HepG2 (cell line): ENCODE data around the gene PTPRD. TPM values are rescaled to one million over a fixed set of nuclear protein-coding genes. Genes with fewer than 3 reads are reported as not detected.

Experiments
- ARID3A ChIP-seq: IDR thresholded peaks from 2 replicates; pipeline ENCODE4 v1.6.1; 2012; ENCODE audit warnings: low read depth, low read length, improper control_type of control experiment
- ARID5B ChIP-seq: IDR thresholded peaks from 2 replicates; pipeline ENCODE4 v1.4.0; 2020; ENCODE audit warnings: mild to moderate bottlenecking, missing genetic modification reagents
- ATF5 ChIP-seq: sonication (generic); formaldehyde crosslinking; IDR thresholded peaks from 2 replicates; pipeline ENCODE4 v1.4.0; 2020; ENCODE audit warnings: mild to moderate bottlenecking, low read depth, missing genetic modification reagents
- FOXA1 ChIP-seq, 2 experiments: fragments of 450-650 bp in 1 of 2; sonication (generic) in 1 of 2; formaldehyde crosslinking in 1 of 2; IDR thresholded peaks; 2 replicates each; pipeline versions ENCODE4 v1.4.0 to v1.6.1; 2016 to 2020; ENCODE audit warnings: missing genetic modification reagents in 1 of 2
- FOXA3 ChIP-seq: IDR thresholded peaks from 2 replicates; pipeline ENCODE4 v1.6.1; 2016; ENCODE audit warnings: missing genetic modification reagents, missing compliant biosample characterization
- FOXP1 ChIP-seq, 2 experiments: fragments of 450-650 bp in 1 of 2; IDR thresholded peaks; 2 replicates each; pipeline ENCODE4 v1.6.1; 2017 to 2018; ENCODE audit warnings: antibody characterized with exemption in 1 of 2
- GATAD2A ChIP-seq: IDR thresholded peaks from 2 replicates; pipeline ENCODE4 v1.6.1; 2016
- HDAC2 ChIP-seq: sonication (generic); formaldehyde crosslinking; IDR thresholded peaks from 2 replicates; pipeline ENCODE4 v1.4.0; 2020; ENCODE audit warnings: missing genetic modification reagents
- KDM6A ChIP-seq: IDR thresholded peaks from 2 replicates; pipeline ENCODE4 v1.6.1; 2016; ENCODE audit warnings: low read depth
- MEIS1 ChIP-seq: sonication (generic); formaldehyde crosslinking; IDR thresholded peaks from 2 replicates; pipeline ENCODE4 v1.9.0; 2021; ENCODE audit warnings: mild to moderate bottlenecking, missing genetic modification reagents, moderate library complexity, borderline replicate concordance
- ONECUT2 ChIP-seq: sonication (generic); formaldehyde crosslinking; IDR thresholded peaks from 2 replicates; pipeline ENCODE4 v1.4.0; 2020; ENCODE audit warnings: missing genetic modification reagents
- RXRB ChIP-seq: IDR thresholded peaks from 2 replicates; pipeline ENCODE4 v1.6.1; 2016; ENCODE audit warnings: borderline replicate concordance, missing genetic modification reagents, missing compliant biosample characterization
- SALL1 ChIP-seq: sonication (generic); formaldehyde crosslinking; IDR thresholded peaks from 2 replicates; pipeline ENCODE4 v1.8.0; 2022; ENCODE audit warnings: mild to moderate bottlenecking, missing genetic modification reagents
- SOX6 ChIP-seq, 2 experiments: fragments of 450-650 bp in 1 of 2; sonication (generic) in 1 of 2; formaldehyde crosslinking in 1 of 2; IDR thresholded peaks; 2 replicates each; pipeline versions ENCODE4 v1.4.0 to v1.6.1; 2017 to 2020; ENCODE audit warnings: antibody characterized with exemption in 1 of 2, mild to moderate bottlenecking in 1 of 2, missing genetic modification reagents in 1 of 2
- SP5 ChIP-seq: IDR thresholded peaks from 2 replicates; pipeline ENCODE4 v1.6.1; 2016; ENCODE audit warnings: low read depth, borderline replicate concordance
- YEATS4 ChIP-seq: sonication (generic); formaldehyde crosslinking; IDR thresholded peaks from 2 replicates; pipeline ENCODE4 v1.4.0; 2020; ENCODE audit warnings: missing genetic modification reagents, borderline replicate concordance
- ZNF317 ChIP-seq: sonication (generic); formaldehyde crosslinking; IDR thresholded peaks from 2 replicates; pipeline ENCODE4 v1.5.0; 2020; ENCODE audit warnings: mild to moderate bottlenecking, missing genetic modification reagents
- ZNF644 ChIP-seq: IDR thresholded peaks from 2 replicates; pipeline ENCODE4 v1.6.1; 2016; ENCODE audit warnings: low read depth
- polyA plus RNA-seq, 8 experiments: library from polyadenylated mRNA; depleted of rRNA in 3 of 8; stranded (reverse) in 7 of 8; unstranded in 1 of 8; fragments of >200 nt; fragmentation: Illumina TruSeq in 4 of 8; extraction: Trizol in 4 of 8; gene quantifications; 2 replicates each; pipeline versions ENCODE4 v1.2.1 to v1.2.3, GENCODE V29; 2011 to 2016; ENCODE audit warnings: low read depth in 4 of 8, missing spikeins in 1 of 8, mixed read lengths in 1 of 8; ENCODE audit not compliant: insufficient read depth in 1 of 8
- total RNA-seq, 5 experiments: library from RNA; depleted of rRNA; stranded (reverse); fragments of >200 nt; fragmentation: Illumina TruSeq; extraction: Trizol; gene quantifications; 2 replicates each; pipeline ENCODE4 v1.2.3, GENCODE V29; 2016; ENCODE audit warnings: low read depth in 1 of 5

Gene PTPRD
- total and polyA plus RNA-seq, 2 of the 13 experiments (the other 11 are each of a cell fraction or from before 2014, with no cell fraction given), result 0.05 TPM; not detected in 1

DNA sequence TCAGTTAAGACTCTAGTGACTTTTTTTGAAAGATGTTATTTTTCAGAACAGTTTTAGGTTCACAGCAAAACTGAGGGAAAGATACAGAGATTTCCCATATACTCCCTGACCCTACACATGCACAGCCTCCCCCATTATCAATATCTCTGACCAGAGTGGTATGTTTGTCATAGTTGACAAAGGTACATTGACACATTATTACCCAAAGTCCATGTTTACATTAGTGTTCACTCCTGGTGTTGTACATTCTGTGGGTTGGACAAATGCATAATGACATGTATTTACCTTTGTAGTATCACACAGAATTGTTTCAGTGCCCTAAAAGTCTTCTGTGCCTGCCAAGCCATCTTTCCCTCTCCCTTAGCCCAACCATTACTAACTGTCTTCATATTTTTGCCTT lies 2342.6 kb downstream of the PTPRD start (continued):
- peak; percentile 73 for TF ChIP-seq ARID3A
- TF ChIP-seq ONECUT2 (CRISPR knock-in tag), result peak; percentile 50; the same call in 1 of the 2 replicates
- peak; percentile 41; the same call in 1 of the 2 replicates for TF ChIP-seq RXRB (CRISPR knock-in tag)
- TF ChIP-seq GATAD2A (CRISPR knock-in tag), result 0 out of 2 replicates have a peak, but pooled peaks have one; percentile 42
- TF ChIP-seq SP5 (CRISPR knock-in tag), result 0 out of 2 replicates have a peak, but pooled peaks have one; percentile 21
- no peak; the same call in 1 of the 2 replicates for TF ChIP-seq SALL1
- TF ChIP-seq ATF5 (CRISPR knock-in tag), result no peak
- peak; percentile 65 for TF ChIP-seq ARID5B (CRISPR knock-in tag)
- no peak for TF ChIP-seq FOXP1 (IDR thresholded peaks at IDR 0.05)
- TF ChIP-seq FOXP1 (CRISPR knock-in tag; IDR thresholded peaks at IDR 0.05), result peak; percentile 58
- TF ChIP-seq ZNF317 (CRISPR knock-in tag), result no peak
- TF ChIP-seq FOXA1 (IDR thresholded peaks at IDR 0.05), result peak; percentile 59; the same call in 1 of the 2 replicates
- TF ChIP-seq FOXA1 (CRISPR knock-in tag; IDR thresholded peaks at IDR 0.05), result peak; percentile 89
- TF ChIP-seq YEATS4 (CRISPR knock-in tag), result no peak
- 0 out of 2 replicates have a peak, but pooled peaks have one; percentile 43 for TF ChIP-seq MEIS1 (CRISPR knock-in tag)
- TF ChIP-seq ZNF644, result peak; percentile 44; the same call in 1 of the 2 replicates
- 0 out of 2 replicates have a peak, but pooled peaks have one; percentile 22 for TF ChIP-seq HDAC2 (CRISPR knock-in tag)
- TF ChIP-seq SOX6 (IDR thresholded peaks at IDR 0.05), result no peak
- TF ChIP-seq SOX6 (CRISPR knock-in tag; IDR thresholded peaks at IDR 0.05), result peak; percentile 85
- peak; percentile 89 for TF ChIP-seq FOXA3 (CRISPR knock-in tag)
- 0 out of 2 replicates have a peak, but pooled peaks have one; percentile 45 for TF ChIP-seq KDM6A
